HG03342 (cell line): Measurements from ENCODE around the gene TMEM250.
"Not testable (repeated sequence)": the region's sequence is repeated elsewhere in the genome, so short reads cannot be mapped to it uniquely, and the experiment has no call there.

Source experiments
- ATAC-seq: cut with Tn5 transposase; IDR thresholded peaks from one replicate; pipeline ENCODE4 v1.9.1; 2021; ENCODE audit warnings: mild to moderate bottlenecking, moderate library complexity; ENCODE audit not compliant: unreplicated experiment

TMEM250 gene

GRCh38 chr9:136118320-136119060, at the start of gene TMEM250:
TMEM250 (minus strand) TSS chr9:136118875; CDS start chr9:136116900, 1,975 bp downstream.
- ATAC-seq, result peak; percentile 74

GRCh38 chr9:136163248-136163850, 44.7 kb upstream of the TMEM250 start:
- ATAC-seq, result no peak

GRCh38 chr9:136160995-136161610, 42.4 kb upstream of the TMEM250 start:
- ATAC-seq, result no peak

GRCh38 chr9:136160381-136160841, 41.7 kb upstream of the TMEM250 start:
- no peak for ATAC-seq

DNA sequence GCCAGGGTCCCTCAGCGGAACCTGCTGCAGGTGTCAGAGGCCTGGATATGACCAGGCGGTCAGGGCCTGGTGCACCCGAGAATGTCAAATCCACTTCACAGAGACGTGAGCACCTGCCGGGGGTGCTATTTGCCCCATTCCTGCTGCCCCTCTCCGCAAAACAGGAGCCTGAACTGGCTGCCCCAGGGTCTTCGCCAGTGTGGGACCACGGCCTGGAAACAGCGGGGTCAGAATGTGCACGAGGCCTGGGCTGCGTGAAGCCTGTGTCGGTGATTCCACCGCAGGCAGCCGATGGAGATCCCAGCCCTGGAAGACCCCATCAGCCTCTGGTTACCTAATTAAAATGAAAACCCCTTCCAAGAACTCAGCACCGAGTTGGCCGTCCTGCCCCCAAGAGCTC, 41.2 kb upstream of the TMEM250 start:
- ATAC-seq, result no peak

DNA sequence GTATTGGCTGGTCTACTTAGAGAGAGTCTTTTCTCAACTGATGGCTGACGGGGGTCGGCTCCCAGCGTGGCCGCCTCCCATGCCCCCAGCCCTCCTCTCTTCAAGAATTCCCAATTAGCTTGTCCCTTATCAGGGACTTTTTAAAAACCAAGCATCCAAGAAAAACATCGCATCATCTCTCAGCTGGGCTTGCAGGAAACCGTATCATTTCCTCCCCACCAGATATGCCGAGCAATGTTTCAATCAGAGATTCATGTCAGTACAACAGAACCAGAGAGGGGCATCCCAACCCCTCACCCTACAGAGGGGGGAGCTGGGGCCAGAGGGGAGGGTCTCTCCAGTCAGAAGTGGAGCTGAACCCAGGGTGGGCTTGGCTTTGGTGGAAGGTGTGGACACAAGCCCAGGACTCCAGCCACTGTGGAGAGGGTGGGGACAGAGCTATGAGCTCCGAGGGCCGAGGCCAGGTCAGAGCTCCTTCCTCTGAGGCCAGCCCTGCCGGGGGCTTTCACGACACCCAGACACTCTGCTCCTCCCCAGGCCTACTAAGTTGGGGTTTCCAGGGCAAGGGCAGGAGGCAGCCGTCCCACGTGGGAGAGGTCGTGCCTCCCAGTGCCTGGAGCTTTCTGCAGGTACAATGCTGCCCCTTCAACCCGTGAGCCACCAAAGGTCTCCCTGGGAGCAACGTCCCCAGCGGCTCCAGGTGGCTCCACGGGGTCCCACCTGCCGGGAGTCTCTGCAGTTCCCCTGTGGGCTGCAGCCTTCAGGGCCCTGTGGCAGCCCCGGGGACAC, 39.0 kb upstream of the TMEM250 start:
- ATAC-seq, result no peak

DNA sequence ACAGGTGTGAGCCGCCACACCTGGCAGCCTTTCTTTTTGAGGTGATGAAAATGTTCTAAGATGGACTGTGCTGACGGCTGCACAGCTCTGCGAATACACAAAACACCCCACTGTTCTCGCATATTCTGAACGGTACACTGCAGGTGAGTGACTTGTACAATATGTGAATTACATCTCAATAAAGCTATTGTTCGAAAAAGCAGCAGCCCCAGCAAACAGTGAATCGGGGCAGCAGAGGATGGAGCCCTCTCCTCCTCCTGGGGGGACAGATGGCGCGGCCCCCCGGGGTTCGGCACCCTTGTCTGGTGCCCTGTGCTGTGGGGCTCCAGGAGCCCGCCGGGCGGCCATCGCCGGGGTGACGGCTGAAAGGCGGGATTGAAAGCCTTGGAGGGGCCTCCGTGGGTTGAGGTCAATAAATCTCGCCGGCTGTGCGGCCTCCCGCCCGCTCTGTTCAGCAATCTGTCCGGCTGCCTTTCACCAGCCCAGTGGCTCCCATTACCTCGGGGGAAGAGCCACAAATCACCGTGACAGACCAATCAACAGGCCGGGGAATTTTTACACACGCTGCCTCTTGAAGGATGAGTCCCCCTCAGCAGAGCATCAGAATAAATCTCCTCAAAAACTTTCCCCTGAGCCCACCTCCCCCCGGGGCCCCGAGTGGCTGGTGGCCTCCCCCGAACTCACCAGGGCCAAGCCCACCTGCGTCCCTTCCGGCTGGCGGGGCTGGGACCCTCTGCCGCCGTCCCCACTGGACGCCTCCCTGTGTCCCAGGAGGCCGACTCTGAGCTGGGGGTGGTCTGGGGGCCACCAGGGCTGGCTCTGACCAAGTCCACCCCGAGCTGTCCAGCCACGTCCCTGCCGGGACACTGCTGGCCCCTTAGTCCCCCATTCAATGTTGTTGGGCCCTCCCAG, 37.8 kb upstream of the TMEM250 start:
- no peak for ATAC-seq

DNA sequence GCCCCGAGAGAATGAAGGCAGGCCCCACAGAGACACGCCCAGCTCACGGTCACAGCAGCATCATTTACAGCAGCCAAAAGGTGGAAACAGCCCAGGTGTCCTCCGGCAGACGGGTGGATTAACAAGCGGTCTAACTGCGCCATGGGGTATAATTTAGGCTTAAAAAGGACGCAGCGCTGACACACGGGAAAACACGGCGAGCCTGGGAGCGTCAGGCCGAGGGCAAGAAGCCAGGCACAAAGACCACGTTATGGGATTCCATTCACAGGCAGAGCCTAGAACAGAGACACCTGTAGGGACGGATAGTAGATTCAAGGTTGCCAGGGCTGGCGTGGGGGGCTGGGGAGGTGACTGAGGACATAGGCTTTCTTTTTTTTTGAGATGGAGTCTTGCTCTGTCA, 36.9 kb upstream of the TMEM250 start:
- no peak for ATAC-seq

- no peak for ATAC-seq
Observed at GRCh38 chr9:136154943-136155342, 36.3 kb upstream of the TMEM250 start.

DNA sequence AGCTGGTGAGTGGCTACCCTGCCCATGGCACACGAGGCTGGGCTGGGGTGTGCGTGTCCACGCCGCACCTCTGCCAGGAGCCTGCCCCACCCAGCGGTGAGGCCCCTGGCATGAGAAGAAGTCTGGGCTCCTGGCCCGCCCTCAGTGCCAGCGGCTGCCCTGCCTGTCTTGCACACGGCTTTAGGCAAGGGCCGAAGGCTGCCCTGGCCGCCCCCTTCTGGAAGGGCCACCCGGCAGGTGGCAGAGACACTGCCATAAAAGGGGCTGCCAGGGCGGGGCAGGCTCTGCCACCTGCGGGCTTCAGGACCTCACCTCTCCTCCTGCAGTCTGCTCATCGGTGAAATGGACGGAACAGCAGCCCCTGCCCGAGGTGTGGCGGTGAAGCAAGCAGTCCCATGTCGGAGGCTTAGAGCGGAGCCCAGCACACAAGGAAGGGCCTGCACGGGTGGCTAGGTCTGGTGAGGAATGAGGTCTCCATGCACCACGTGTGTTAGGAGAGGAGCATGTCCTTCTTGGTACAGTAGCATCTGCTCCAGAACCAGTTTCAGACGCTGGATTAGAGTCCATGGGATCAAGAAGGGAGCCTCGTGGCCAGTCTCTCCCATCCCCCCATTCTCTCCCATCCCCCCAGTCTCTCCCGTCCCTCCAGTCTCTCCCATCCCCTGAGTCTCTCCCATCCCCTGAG, 34.8 kb upstream of the TMEM250 start:
- ATAC-seq, result no peak

DNA sequence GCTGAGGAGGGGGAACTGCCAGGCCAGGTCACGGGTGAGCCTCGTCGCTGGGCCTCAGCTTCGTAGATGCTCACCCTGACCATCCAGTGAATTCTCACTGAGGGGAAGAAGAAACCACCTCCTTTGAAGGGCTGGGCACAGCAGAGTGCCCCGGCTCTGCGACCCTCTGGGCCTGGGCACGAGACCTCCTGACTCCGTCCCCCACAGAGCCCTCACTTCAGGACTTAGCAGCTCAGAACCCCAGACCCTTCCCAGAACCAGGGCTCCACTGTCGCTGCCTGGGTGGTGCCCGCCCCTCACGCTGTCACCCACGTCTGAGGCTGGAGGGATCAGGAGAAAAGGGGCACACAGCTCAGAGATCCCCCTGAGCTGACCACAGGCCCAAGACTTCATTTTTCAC, 34.3 kb upstream of the TMEM250 start:
- ATAC-seq, result no peak

- no peak for ATAC-seq
Observed at GRCh38 chr9:136152543-136152866, 33.8 kb upstream of the TMEM250 start.

GRCh38 chr9:136151848-136152542, 33.3 kb upstream of the TMEM250 start:
- no peak for ATAC-seq

DNA sequence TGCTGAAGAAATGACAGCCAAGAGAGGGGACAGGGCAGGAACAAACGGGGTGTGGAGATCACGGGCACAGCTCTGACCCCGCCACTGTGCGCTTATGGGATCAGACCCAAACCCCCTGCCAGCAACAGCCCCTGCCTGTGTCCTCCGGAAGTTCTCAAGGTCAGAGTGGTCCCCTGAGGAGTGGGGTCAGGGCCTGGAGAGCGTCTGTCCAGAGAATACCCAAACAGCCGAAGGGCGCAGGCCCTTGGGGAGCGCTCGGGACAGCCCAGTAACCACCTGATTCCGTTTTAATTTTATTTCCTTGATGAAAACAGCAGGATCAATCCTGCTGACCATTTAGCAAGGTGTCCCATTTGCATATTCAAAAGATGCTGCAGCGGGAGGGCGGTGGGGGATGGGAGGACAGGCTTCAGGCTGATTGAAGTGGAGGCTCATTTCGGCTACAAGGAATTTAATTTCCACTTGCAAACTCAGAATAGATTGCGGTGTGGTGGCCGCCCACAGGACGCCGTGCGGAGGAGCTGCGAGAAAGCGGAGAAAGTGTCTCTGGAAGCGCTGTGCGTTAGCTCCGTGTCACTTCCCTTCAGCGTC, 32.6 kb upstream of the TMEM250 start:
- ATAC-seq, result no peak

DNA sequence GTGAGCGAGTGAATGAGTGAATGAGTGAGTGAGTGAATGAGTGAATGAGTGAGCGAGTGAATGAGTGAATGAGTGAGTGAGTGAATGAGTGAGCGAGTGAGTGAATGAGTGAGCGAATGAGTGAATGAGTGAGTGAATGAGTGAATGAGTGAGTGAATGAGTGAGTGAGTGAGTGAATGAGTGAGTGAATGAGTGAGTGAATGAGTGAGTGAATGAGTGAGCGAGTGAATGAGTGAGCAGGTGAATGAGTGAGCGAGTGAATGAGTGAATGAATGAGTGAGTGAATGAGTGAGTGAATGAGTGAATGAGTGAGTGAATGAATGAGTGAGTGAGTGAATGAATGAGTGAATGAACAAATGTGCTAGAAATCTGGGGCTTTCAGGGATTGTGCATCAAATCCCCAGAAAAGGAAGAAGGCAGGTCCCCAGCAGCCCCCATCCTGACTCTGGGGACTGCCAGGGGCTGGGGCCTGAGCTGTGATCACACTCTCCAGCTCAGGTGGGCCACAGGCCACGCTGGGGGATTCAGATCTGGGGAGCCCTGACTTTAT, 32.1 kb upstream of the TMEM250 start:
- not testable (repeated sequence) for ATAC-seq

DNA sequence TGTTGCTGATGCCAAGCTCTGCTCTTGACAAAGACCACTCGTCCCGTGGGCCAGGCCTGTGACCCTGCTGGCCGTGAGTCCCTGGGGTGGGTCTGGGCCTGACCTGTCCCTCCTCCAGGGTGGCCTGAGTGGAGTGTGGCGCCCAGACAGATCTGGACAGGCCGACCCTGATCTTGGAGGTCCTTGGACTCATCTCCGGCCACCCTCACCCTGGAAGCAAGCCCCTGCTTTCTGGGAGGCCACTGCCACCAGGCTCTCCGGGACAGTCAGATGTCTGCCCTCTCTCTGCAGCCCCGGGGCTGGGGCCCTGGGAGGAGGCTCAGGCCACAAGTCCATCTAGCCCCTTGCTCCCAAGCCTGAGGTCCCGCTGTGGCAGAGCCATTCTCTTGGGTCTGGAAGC, 31.2 kb upstream of the TMEM250 start:
- ATAC-seq, result no peak

GRCh38 chr9:136149337-136149736, 30.7 kb upstream of the TMEM250 start:
- ATAC-seq, result no peak

DNA sequence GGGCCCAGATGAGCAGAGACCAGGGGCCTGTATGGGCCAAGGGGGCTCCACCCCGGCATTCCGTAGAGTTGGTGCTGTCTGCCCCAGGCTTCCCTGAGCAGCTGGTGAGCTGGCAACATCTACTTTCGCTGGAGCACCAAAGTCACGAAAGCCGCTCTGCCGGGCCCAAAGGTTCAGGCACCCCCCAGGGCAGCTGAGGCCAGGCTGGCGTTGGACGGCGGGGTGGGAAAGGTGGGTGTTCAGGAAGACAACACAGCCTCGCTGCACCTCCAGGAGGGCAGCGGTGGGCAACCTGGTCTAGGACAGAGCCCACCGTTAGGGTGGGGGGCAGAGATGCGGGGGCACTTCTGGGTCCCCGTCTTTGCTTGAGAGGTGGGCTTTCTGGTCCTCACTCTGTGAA, 30.1 kb upstream of the TMEM250 start:
- no peak for ATAC-seq
